HepG2 (cell line): Measurements from ENCODE around the gene DNAAF8.

Source experiments
- MTF2 ChIP-seq: sonication (generic); formaldehyde crosslinking; IDR thresholded peaks from 2 replicates; pipeline ENCODE4 v1.5.0; 2020; ENCODE audit warnings: missing genetic modification reagents, borderline replicate concordance
- POLR2A ChIP-seq, 2 experiments: IDR thresholded peaks; 2 replicates each; pipeline ENCODE4 v1.6.1; 2011; ENCODE audit warnings: low read depth in 2 of 2, low read length in 2 of 2, mild to moderate bottlenecking in 1 of 2, moderate library complexity in 1 of 2; ENCODE audit not compliant: insufficient read depth in 1 of 2
- RAD21 ChIP-seq: fragments of 450-650 bp; formaldehyde crosslinking; IDR thresholded peaks from 2 replicates; pipeline ENCODE4 v1.5.0; 2020; ENCODE audit warnings: mild to moderate bottlenecking
- TF ChIP-seq, protein P1 (sequence below): sonication (generic); formaldehyde crosslinking; IDR thresholded peaks from 2 replicates; pipeline ENCODE4 v1.5.0; 2020; ENCODE audit warnings: mild to moderate bottlenecking, missing genetic modification reagents, moderate library complexity

DNA sequence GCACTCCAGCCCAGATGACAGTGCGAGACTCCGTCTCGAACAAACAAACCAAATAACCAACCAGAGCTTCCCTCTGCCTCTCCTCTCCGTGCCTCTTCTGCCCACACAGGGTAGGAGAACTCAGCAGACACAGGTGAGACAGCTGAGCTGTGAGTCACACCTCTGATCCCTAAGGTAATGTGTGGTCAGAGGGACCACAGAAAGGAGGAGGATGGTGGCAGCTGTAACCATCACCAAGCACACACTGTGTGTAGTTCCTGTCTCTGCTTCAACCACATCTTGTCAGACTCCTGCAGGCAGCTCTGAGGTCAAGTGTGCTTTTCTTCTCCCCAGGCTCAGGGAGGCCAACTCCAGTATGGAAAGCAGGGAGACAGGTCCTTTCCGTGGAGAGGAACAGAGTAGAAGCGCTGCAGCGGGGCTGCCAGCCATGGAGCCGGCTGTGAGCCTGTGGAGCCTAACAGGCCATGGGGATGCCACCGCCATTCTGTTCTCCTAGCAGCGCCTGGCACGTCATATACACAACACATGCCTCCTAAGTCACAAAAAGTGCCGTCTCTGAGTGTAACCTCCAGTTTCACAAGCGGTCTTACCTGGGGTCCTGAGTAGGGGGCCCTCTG is 33.8 kb upstream of the DNAAF8 start:
- TF ChIP-seq, protein P1, sequence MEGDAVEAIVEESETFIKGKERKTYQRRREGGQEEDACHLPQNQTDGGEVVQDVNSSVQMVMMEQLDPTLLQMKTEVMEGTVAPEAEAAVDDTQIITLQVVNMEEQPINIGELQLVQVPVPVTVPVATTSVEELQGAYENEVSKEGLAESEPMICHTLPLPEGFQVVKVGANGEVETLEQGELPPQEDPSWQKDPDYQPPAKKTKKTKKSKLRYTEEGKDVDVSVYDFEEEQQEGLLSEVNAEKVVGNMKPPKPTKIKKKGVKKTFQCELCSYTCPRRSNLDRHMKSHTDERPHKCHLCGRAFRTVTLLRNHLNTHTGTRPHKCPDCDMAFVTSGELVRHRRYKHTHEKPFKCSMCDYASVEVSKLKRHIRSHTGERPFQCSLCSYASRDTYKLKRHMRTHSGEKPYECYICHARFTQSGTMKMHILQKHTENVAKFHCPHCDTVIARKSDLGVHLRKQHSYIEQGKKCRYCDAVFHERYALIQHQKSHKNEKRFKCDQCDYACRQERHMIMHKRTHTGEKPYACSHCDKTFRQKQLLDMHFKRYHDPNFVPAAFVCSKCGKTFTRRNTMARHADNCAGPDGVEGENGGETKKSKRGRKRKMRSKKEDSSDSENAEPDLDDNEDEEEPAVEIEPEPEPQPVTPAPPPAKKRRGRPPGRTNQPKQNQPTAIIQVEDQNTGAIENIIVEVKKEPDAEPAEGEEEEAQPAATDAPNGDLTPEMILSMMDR (CRISPR knock-in tag): no peak
- TF ChIP-seq RAD21: no peak
- TF ChIP-seq MTF2 (CRISPR knock-in tag): no peak
- no peak for TF ChIP-seq POLR2A (IDR thresholded peaks at IDR 0.05; ENCODE audit: insufficient read depth in 1 of 2, low read depth in 2 of 2, low read length in 2 of 2)
